ENCODE data around the gene LMLN.

GRCh38 chr3:197912741-197913476 lies 47.1 kb upstream of the LMLN start:
- TF ChIP-seq, protein P1, sequence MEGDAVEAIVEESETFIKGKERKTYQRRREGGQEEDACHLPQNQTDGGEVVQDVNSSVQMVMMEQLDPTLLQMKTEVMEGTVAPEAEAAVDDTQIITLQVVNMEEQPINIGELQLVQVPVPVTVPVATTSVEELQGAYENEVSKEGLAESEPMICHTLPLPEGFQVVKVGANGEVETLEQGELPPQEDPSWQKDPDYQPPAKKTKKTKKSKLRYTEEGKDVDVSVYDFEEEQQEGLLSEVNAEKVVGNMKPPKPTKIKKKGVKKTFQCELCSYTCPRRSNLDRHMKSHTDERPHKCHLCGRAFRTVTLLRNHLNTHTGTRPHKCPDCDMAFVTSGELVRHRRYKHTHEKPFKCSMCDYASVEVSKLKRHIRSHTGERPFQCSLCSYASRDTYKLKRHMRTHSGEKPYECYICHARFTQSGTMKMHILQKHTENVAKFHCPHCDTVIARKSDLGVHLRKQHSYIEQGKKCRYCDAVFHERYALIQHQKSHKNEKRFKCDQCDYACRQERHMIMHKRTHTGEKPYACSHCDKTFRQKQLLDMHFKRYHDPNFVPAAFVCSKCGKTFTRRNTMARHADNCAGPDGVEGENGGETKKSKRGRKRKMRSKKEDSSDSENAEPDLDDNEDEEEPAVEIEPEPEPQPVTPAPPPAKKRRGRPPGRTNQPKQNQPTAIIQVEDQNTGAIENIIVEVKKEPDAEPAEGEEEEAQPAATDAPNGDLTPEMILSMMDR (IDR thresholded peaks at IDR 0.05), result no peak
- TF ChIP-seq POLR2A (IDR thresholded peaks at IDR 0.05) (no peak), POLR2AphosphoS5 (IDR thresholded peaks at IDR 0.05) (no peak), EP300 (IDR thresholded peaks at IDR 0.05) (no peak)
